Thoracic aorta (tissue), 2 donors: ENCODE results near the gene NDUFA3. TPM values are rescaled to one million over a fixed set of nuclear protein-coding genes. Genes with fewer than 3 reads are reported as not detected.

Experiments
- ATAC-seq: fragments of 150-250 bp; one replicate; pipeline ENCODE4 v1.8.0; 2017; ENCODE audit warnings: low read depth; ENCODE audit not compliant: insufficient number of reproducible peaks, low FRiP score
- DNase-seq: peaks from one replicate; pipeline ENCODE4 v3.0.0-alpha.2; 2020; ENCODE audit warnings: low spot score
- H3K27ac ChIP-seq, 2 donors: fragments of 200-600 bp; sonication (generic); 1 replicate in 1 of 2; 2 replicates in 1 of 2; pipeline ENCODE4 v1.5.1; 2016; ENCODE audit warnings: mild to moderate bottlenecking in 2 of 2, moderate library complexity in 2 of 2
- H3K27me3 ChIP-seq: fragments of 200-600 bp; sonication (generic); replicated peaks from 2 replicates; pipeline ENCODE4 v1.6.0; 2016; ENCODE audit warnings: mild to moderate bottlenecking; ENCODE audit not compliant: insufficient read depth
- H3K36me3 ChIP-seq: fragments of 200-600 bp; sonication (generic); one replicate; pipeline ENCODE4 v1.5.1; 2016
- H3K4me1 ChIP-seq, 2 donors: fragments of 200-600 bp; sonication (generic); 1 replicate in 1 of 2; 2 replicates in 1 of 2; pipeline versions ENCODE4 v1.5.1 to v1.6.0; 2016; ENCODE audit warnings: low read depth in 2 of 2, mild to moderate bottlenecking in 1 of 2; ENCODE audit not compliant: control insufficient read depth in 1 of 2
- H3K4me3 ChIP-seq: fragments of 200-600 bp; sonication (generic); 2 replicates; pipeline ENCODE4 v1.5.1; 2016; ENCODE audit warnings: mild to moderate bottlenecking
- H3K9me3 ChIP-seq: fragments of 200-600 bp; sonication (generic); 2 replicates; pipeline ENCODE4 v1.5.1; 2016
- CTCF ChIP-seq: fragments of 200-600 bp; sonication (generic); IDR thresholded peaks from one replicate; pipeline ENCODE4 v1.5.1; 2019; ENCODE audit warnings: antibody characterized with exemption
- total RNA-seq, 2 donors: library from RNA; depleted of rRNA; stranded (reverse); fragments of >200 nt; gene quantifications; one replicate each; pipeline versions ENCODE4 v1.1.0 to v1.2.3, GENCODE V29; 2016

NDUFA3 gene
- total RNA-seq, 2 donors from 2014 or later, result 13.0 to 16.6 TPM

DNA sequence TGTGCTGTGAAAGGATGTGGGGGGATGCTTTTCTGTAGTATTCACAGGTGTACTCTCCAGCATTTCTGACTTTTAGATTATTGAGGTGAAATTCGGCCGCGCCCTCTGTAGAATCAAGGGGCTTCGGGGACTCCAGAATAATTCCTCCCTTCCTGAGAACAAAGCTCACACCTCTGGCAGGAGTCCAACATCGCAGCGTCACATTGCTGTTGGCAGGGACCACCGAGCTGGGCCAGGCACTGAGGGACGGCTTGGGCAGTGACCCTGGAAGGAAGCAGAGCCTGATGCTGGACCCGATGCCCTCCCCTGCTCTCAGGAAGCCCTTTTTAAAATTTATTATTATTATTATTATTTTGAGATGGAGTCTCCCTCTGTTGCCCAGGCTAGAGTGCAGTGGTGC is 27.8 kb upstream of the NDUFA3 start:
- ATAC-seq (no peak), DNase-seq (no peak)
- Histone ChIP-seq H3K9me3 (no peaks in the 10 kb centered on the region), H3K27me3 (no peaks in the 10 kb centered on the region), H3K36me3 (no peaks in the 10 kb centered on the region), H3K4me1 (no peaks in the 10 kb centered on the region), H3K27ac (no peak overlapping the region), H3K4me3 (no peak overlapping the region)
- TF ChIP-seq CTCF, result no peak

DNA sequence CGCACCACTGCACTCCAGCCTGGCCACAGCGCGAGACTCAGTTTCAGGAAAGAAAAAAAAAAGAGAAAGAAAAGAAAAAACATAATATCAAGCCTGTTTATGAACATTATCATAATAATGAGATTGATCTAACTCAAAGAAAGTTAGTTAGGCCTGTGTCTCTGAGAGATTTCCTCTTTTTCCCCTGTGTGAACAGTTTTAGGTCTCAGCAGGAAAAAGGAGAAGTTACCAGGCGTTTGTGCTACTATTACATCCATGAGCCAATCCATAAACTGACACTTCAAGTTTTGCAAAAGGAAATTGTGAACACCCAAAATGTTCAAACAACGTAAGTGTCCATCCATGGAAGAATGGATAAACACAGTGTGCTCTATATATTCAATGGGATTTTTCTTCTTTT is 25.3 kb upstream of the NDUFA3 start:
- Histone ChIP-seq H3K4me3 (no peak overlapping the region), H3K27me3 (no peaks in the 10 kb centered on the region), H3K27ac (no peak overlapping the region), H3K36me3 (no peaks in the 10 kb centered on the region), H3K4me1 (no peaks in the 10 kb centered on the region), H3K9me3 (peaks cover 6% of the 10 kb centered on the region)
- no peak for ATAC-seq
- no peak for DNase-seq
- TF ChIP-seq CTCF, result no peak

- Histone ChIP-seq H3K4me1 (no peaks in the 10 kb centered on the region), H3K27me3 (no peaks in the 10 kb centered on the region), H3K36me3 (no peaks in the 10 kb centered on the region), H3K27ac (no peak within 1 kb of the TSS), H3K4me3 (no peak within 1 kb of the TSS), H3K9me3 (peaks cover 11% of the 10 kb centered on the region)
- TF ChIP-seq CTCF, result no peak
- no peak for DNase-seq
- no peak for ATAC-seq
Observed at GRCh38 chr19:54081032-54081431, 21.6 kb upstream of the NDUFA3 start, which contains the start of gene TARM1. Gene TARM1, minus strand, starts transcription at chr19:54081365. Its CDS starts 25 bp downstream, at chr19:54081340.

GRCh38 chr19:54084410-54084809 is 18.2 kb upstream of the NDUFA3 start:
- H3K9me3 ChIP-seq, result peaks cover 11% of the 10 kb centered on the region
- H3K4me1 ChIP-seq, result no peaks in the 10 kb centered on the region
- no peaks in the 10 kb centered on the region for H3K27me3 ChIP-seq
- no peak overlapping the region for H3K4me3 ChIP-seq
- DNase-seq, result no peak
- no peak for ATAC-seq
- H3K27ac ChIP-seq, result no peak overlapping the region
- no peaks in the 10 kb centered on the region for H3K36me3 ChIP-seq
- TF ChIP-seq CTCF, result no peak

- ATAC-seq (no peak), DNase-seq (no peak)
- Histone ChIP-seq H3K4me3 (no peak overlapping the region), H3K36me3 (no peaks in the 10 kb centered on the region), H3K9me3 (no peaks in the 10 kb centered on the region), H3K4me1 (peaks cover 5 to 12% of the 10 kb centered on the region in 2 donors), H3K27ac (no peak overlapping the region), H3K27me3 (no peaks in the 10 kb centered on the region)
- TF ChIP-seq CTCF, result no peak
Observed at GRCh38 chr19:54094426-54095000, 8.1 kb upstream of the NDUFA3 start.
